HepG2 (cell line): ENCODE data around the gene NBEAL2. TPM values are rescaled to one million over a fixed set of nuclear protein-coding genes. Genes with fewer than 3 reads are reported as not detected.

Experiments
- CBX1 ChIP-seq: IDR thresholded peaks from one replicate; pipeline ENCODE4 v1.6.1; 2016; ENCODE audit warnings: antibody characterized with exemption, low read depth
- CBX5 ChIP-seq: sonication (generic); formaldehyde crosslinking; IDR thresholded peaks from 2 replicates; pipeline ENCODE4 v1.4.0; 2020; ENCODE audit warnings: missing genetic modification reagents, borderline replicate concordance
- ERF ChIP-seq: IDR thresholded peaks from 2 replicates; pipeline ENCODE4 v1.6.1; 2018; ENCODE audit warnings: missing biosample characterization, missing genetic modification reagents
- FLYWCH1 ChIP-seq: sonication (generic); formaldehyde crosslinking; IDR thresholded peaks from 2 replicates; pipeline ENCODE4 v1.8.1; 2023; ENCODE audit warnings: mild to moderate bottlenecking, missing genetic modification reagents
- GATAD1 ChIP-seq: IDR thresholded peaks from 2 replicates; pipeline ENCODE4 v1.6.1; 2016; ENCODE audit warnings: missing genetic modification reagents, missing compliant biosample characterization
- GATAD2A ChIP-seq: IDR thresholded peaks from 2 replicates; pipeline ENCODE4 v1.6.1; 2016
- GPN1 ChIP-seq: sonication (generic); formaldehyde crosslinking; IDR thresholded peaks from 2 replicates; pipeline ENCODE4 v1.5.1; 2020; ENCODE audit warnings: missing genetic modification reagents, borderline replicate concordance
- HNRNPL ChIP-seq: fragments of 200-400 bp; formaldehyde crosslinking; IDR thresholded peaks from 2 replicates; pipeline ENCODE4 v1.6.1; 2017; ENCODE audit warnings: mild to moderate bottlenecking, low read depth, low read length
- ISL2 ChIP-seq: sonication (generic); formaldehyde crosslinking; IDR thresholded peaks from 2 replicates; pipeline ENCODE4 v1.5.0; 2020; ENCODE audit warnings: missing genetic modification reagents
- KDM4B ChIP-seq: sonication (generic); formaldehyde crosslinking; IDR thresholded peaks from 2 replicates; pipeline ENCODE4 v1.4.0; 2020; ENCODE audit warnings: missing genetic modification reagents
- MAFF ChIP-seq: IDR thresholded peaks from 2 replicates; pipeline ENCODE4 v1.6.1; 2011; ENCODE audit warnings: low read depth, low read length, improper control_type of control experiment
- MXI1 ChIP-seq: IDR thresholded peaks from 3 replicates; pipeline ENCODE4 v1.6.1; 2012; ENCODE audit warnings: low read depth, low read length, inconsistent platforms, borderline replicate concordance
- PLRG1 ChIP-seq: fragments of 450-650 bp; conservative IDR thresholded peaks from 2 replicates; pipeline ENCODE4 v1.6.1; 2016
- PRMT3 ChIP-seq: sonication (generic); formaldehyde crosslinking; IDR thresholded peaks from 2 replicates; pipeline ENCODE4 v1.8.1; 2022; ENCODE audit warnings: low read depth, mild to moderate bottlenecking, moderate library complexity, missing genetic modification reagents, borderline replicate concordance
- RARA ChIP-seq: IDR thresholded peaks from 2 replicates; pipeline ENCODE4 v1.6.1; 2016; ENCODE audit warnings: missing genetic modification reagents, missing compliant biosample characterization
- ZNF124 ChIP-seq: sonication (generic); formaldehyde crosslinking; IDR thresholded peaks from 2 replicates; pipeline ENCODE4 v1.4.0; 2020; ENCODE audit warnings: missing genetic modification reagents
- ZNF543 ChIP-seq: sonication (generic); formaldehyde crosslinking; IDR thresholded peaks from 2 replicates; pipeline ENCODE4 v1.4.0; 2020; ENCODE audit warnings: mild to moderate bottlenecking, missing genetic modification reagents
- polyA plus RNA-seq, 8 experiments: library from polyadenylated mRNA; depleted of rRNA in 3 of 8; stranded (reverse) in 7 of 8; unstranded in 1 of 8; fragments of >200 nt; fragmentation: Illumina TruSeq in 4 of 8; extraction: Trizol in 4 of 8; gene quantifications; 2 replicates each; pipeline versions ENCODE4 v1.2.1 to v1.2.3, GENCODE V29; 2011 to 2016; ENCODE audit warnings: low read depth in 4 of 8, missing spikeins in 1 of 8, mixed read lengths in 1 of 8; ENCODE audit not compliant: insufficient read depth in 1 of 8
- total RNA-seq, 5 experiments: library from RNA; depleted of rRNA; stranded (reverse); fragments of >200 nt; fragmentation: Illumina TruSeq; extraction: Trizol; gene quantifications; 2 replicates each; pipeline ENCODE4 v1.2.3, GENCODE V29; 2016; ENCODE audit warnings: low read depth in 1 of 5
- TF ChIP-seq, protein P1 (sequence below): sonication (generic); formaldehyde crosslinking; conservative IDR thresholded peaks from 2 replicates; pipeline ENCODE4 v1.8.1; 2023; ENCODE audit warnings: missing genetic modification reagents
- TF ChIP-seq, protein P2 (sequence below): sonication (generic); formaldehyde crosslinking; IDR thresholded peaks from 2 replicates; pipeline ENCODE4 v1.8.0; 2022; ENCODE audit warnings: missing genetic modification reagents, low read depth, mild to moderate bottlenecking, borderline replicate concordance
- TF ChIP-seq, protein P3 (sequence below): IDR thresholded peaks from 2 replicates; pipeline ENCODE4 v1.6.1; 2016; ENCODE audit warnings: missing genetic modification reagents, missing compliant biosample characterization
- TF ChIP-seq, protein P4 (sequence below): sonication (generic); formaldehyde crosslinking; conservative IDR thresholded peaks from 2 replicates; pipeline ENCODE4 v1.8.0; 2022; ENCODE audit warnings: mild to moderate bottlenecking, moderate library complexity, missing genetic modification reagents
- TF ChIP-seq, protein P5 (sequence below): sonication (generic); formaldehyde crosslinking; IDR thresholded peaks from 2 replicates; pipeline ENCODE4 v1.4.0; 2020; ENCODE audit warnings: missing genetic modification reagents
- TF ChIP-seq, protein P6 (sequence below): sonication (generic); formaldehyde crosslinking; IDR thresholded peaks from 2 replicates; pipeline ENCODE4 v1.5.0; 2020; ENCODE audit warnings: missing genetic modification reagents
- TF ChIP-seq, protein P7 (sequence below): sonication (generic); formaldehyde crosslinking; IDR thresholded peaks from 2 replicates; pipeline ENCODE4 v1.8.0; 2022; ENCODE audit warnings: mild to moderate bottlenecking, missing genetic modification reagents

The NBEAL2 gene
- total and polyA plus RNA-seq, 2 of the 13 experiments (the other 11 are each of a cell fraction or from before 2014, with no cell fraction given) = 9.7 to 12.4 TPM

DNA sequence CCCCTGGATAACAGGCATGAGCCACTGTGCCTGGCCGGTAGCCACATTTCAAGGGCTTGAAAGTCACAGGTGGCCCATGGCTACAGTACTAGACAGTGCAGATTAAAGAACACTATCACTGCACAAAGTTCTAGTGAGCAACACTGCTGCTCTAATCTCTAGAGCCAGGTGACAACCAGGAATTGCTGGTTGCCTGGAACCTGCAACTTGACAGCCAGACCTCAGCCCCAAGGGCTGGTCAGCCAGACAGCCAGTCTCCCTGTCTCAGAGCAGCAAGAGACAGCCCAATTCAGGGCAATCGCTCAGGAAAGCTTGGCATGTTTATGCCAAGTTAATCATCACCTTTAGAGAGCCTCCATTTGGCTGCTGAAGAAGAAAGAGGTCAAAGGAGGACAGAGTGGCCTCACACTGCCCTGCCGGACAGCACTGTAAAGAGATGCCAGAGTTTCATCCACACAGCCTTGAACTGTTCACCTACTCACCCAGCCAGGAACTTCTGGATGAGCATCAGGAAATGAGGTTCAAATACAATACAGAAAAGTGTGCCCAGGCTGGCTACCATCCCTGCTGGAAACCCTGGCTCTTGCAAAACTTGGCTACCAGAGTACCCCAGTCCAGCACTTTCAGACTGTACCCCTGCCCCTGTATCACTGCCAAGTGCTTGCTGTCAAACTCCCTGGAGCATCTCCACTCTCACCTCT lies 8.9 kb upstream of the NBEAL2 start (continued):
- peak; percentile 48; the same call in 1 of the 2 replicates for TF ChIP-seq CBX5 (CRISPR knock-in tag)
- TF ChIP-seq, protein P1, sequence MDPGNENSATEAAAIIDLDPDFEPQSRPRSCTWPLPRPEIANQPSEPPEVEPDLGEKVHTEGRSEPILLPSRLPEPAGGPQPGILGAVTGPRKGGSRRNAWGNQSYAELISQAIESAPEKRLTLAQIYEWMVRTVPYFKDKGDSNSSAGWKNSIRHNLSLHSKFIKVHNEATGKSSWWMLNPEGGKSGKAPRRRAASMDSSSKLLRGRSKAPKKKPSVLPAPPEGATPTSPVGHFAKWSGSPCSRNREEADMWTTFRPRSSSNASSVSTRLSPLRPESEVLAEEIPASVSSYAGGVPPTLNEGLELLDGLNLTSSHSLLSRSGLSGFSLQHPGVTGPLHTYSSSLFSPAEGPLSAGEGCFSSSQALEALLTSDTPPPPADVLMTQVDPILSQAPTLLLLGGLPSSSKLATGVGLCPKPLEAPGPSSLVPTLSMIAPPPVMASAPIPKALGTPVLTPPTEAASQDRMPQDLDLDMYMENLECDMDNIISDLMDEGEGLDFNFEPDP (CRISPR knock-in tag) = no peak
- peak; percentile 54 for TF ChIP-seq CBX1
- peak; percentile 86 for TF ChIP-seq ISL2 (CRISPR knock-in tag)
- TF ChIP-seq GPN1 (CRISPR knock-in tag) = no peak
- TF ChIP-seq MAFF = no peak
- peak; percentile 74; the same call in 1 of the 3 replicates for TF ChIP-seq MXI1
- TF ChIP-seq PRMT3 (CRISPR knock-in tag) = no peak
- TF ChIP-seq, protein P2, sequence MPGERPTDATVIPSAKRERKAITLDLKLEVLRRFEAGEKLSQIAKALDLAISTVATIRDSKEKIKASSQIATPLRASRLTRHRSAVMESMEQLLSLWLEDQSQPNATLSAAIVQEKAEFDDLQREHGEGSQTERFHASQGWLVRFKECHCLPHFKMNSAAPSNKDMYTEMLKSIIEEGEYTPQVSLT (CRISPR knock-in tag) = no peak
- peak; percentile 85 for TF ChIP-seq ERF (CRISPR knock-in tag)
- peak; percentile 39; the same call in 1 of the 2 replicates for TF ChIP-seq GATAD1 (CRISPR knock-in tag)
- TF ChIP-seq, protein P3, sequence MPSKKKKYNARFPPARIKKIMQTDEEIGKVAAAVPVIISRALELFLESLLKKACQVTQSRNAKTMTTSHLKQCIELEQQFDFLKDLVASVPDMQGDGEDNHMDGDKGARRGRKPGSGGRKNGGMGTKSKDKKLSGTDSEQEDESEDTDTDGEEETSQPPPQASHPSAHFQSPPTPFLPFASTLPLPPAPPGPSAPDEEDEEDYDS = peak; percentile 65
- no peak for TF ChIP-seq HNRNPL
- TF ChIP-seq, protein P4, sequence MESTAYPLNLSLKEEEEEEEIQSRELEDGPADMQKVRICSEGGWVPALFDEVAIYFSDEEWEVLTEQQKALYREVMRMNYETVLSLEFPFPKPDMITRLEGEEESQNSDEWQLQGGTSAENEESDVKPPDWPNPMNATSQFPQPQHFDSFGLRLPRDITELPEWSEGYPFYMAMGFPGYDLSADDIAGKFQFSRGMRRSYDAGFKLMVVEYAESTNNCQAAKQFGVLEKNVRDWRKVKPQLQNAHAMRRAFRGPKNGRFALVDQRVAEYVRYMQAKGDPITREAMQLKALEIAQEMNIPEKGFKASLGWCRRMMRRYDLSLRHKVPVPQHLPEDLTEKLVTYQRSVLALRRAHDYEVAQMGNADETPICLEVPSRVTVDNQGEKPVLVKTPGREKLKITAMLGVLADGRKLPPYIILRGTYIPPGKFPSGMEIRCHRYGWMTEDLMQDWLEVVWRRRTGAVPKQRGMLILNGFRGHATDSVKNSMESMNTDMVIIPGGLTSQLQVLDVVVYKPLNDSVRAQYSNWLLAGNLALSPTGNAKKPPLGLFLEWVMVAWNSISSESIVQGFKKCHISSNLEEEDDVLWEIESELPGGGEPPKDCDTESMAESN (CRISPR knock-in tag) = no peak
- TF ChIP-seq, protein P5, sequence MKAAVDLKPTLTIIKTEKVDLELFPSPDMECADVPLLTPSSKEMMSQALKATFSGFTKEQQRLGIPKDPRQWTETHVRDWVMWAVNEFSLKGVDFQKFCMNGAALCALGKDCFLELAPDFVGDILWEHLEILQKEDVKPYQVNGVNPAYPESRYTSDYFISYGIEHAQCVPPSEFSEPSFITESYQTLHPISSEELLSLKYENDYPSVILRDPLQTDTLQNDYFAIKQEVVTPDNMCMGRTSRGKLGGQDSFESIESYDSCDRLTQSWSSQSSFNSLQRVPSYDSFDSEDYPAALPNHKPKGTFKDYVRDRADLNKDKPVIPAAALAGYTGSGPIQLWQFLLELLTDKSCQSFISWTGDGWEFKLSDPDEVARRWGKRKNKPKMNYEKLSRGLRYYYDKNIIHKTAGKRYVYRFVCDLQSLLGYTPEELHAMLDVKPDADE (CRISPR knock-in tag) = no peak
- TF ChIP-seq, protein P6, sequence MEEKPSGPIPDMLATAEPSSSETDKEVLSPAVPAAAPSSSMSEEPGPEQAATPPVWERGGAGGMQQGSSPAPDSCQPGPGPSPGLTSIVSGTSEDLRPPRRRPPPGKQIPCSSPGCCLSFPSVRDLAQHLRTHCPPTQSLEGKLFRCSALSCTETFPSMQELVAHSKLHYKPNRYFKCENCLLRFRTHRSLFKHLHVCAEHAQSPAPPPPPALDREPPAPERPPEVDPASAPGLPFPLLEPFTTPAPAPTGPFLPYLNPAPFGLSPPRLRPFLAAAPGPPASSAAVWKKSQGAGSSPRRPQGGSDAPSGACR (CRISPR knock-in tag) = no peak
- peak; percentile 68; the same call in 1 of the 2 replicates for TF ChIP-seq KDM4B
- TF ChIP-seq FLYWCH1 = no peak
- no peak for TF ChIP-seq ZNF543
- no peak for TF ChIP-seq PLRG1
- peak; percentile 100 for TF ChIP-seq RARA (CRISPR knock-in tag)
- TF ChIP-seq ZNF124 = 0 out of 2 replicates have a peak, but pooled peaks have one; percentile 31
- TF ChIP-seq, protein P7, sequence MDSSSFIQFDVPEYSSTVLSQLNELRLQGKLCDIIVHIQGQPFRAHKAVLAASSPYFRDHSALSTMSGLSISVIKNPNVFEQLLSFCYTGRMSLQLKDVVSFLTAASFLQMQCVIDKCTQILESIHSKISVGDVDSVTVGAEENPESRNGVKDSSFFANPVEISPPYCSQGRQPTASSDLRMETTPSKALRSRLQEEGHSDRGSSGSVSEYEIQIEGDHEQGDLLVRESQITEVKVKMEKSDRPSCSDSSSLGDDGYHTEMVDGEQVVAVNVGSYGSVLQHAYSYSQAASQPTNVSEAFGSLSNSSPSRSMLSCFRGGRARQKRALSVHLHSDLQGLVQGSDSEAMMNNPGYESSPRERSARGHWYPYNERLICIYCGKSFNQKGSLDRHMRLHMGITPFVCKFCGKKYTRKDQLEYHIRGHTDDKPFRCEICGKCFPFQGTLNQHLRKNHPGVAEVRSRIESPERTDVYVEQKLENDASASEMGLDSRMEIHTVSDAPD (CRISPR knock-in tag) = peak; percentile 81; the same call in 1 of the 2 replicates
- TF ChIP-seq GATAD2A = peak; percentile 93
